KBM-7 (cell line): ENCODE data around the gene YPEL1.
"Not testable (repeated sequence)": the region's sequence is repeated elsewhere in the genome, so short reads cannot be mapped to it uniquely, and the experiment has no call there.

ENCODE experiments used
- DNase-seq: peaks from one replicate; pipeline ENCODE4 v3.0.0-alpha.2; 2015
- in situ Hi-C: fragments of 300-500 bp; cut with MboI; formaldehyde crosslinking; loops from 2 replicates; pipeline ENCODE4 v1.14.3; 2020; ENCODE audit warnings: low sequenced_read_pairs, low pct_unique_long_range_greater_than_20kb, mixed read lengths

The YPEL1 gene

GRCh38 chr22:21707677-21708076, 27.9 kb downstream of the YPEL1 start:
- in situ Hi-C loops, result no loop called here
- no peak for DNase-seq

GRCh38 chr22:21703684-21704316, 31.8 kb downstream of the YPEL1 start:
- in situ Hi-C loops, result no loop called here
- no peak for DNase-seq

GRCh38 chr22:21702700-21703683, 32.6 kb downstream of the YPEL1 start:
- in situ Hi-C loops, result no loop called here
- no peak for DNase-seq

- DNase-seq, result no peak
- in situ Hi-C loops, result no loop called here
Observed at GRCh38 chr22:21702094-21702493, 33.5 kb downstream of the YPEL1 start.

- DNase-seq, result no peak
- in situ Hi-C loops, result no loop called here
Observed at GRCh38 chr22:21701384-21701971, 34.1 kb downstream of the YPEL1 start.

GRCh38 chr22:21700822-21701221, 34.8 kb downstream of the YPEL1 start:
- no peak for DNase-seq
- in situ Hi-C loops, result no loop called here

GRCh38 chr22:21699643-21700042, 36.0 kb downstream of the YPEL1 start:
- no peak for DNase-seq
- in situ Hi-C loops, result no loop called here

- no peak for DNase-seq
- in situ Hi-C loops, result no loop called here
Observed at GRCh38 chr22:21698430-21699329, 36.9 kb downstream of the YPEL1 start.

- DNase-seq, result no peak
- in situ Hi-C loops, result no loop called here
Observed at GRCh38 chr22:21697880-21698279, 37.7 kb downstream of the YPEL1 start.

- in situ Hi-C loops, result no loop called here
- no peak for DNase-seq
Observed at GRCh38 chr22:21697021-21697771, 38.4 kb downstream of the YPEL1 start.

- in situ Hi-C loops, result no loop called here
- DNase-seq, result no peak
Observed at GRCh38 chr22:21696115-21696514, 39.5 kb downstream of the YPEL1 start.

- in situ Hi-C loops, result no loop called here
- DNase-seq, result no peak
Observed at GRCh38 chr22:21695430-21696085, 40.0 kb downstream of the YPEL1 start.

GRCh38 chr22:21694795-21695429, 40.7 kb downstream of the YPEL1 start:
- in situ Hi-C loops, result no loop called here
- DNase-seq, result no peak

GRCh38 chr22:21694394-21694793, 41.2 kb downstream of the YPEL1 start:
- in situ Hi-C loops, result no loop called here
- no peak for DNase-seq

- in situ Hi-C loops, result no loop called here
- no peak for DNase-seq
Observed at GRCh38 chr22:21693999-21694341, 41.6 kb downstream of the YPEL1 start.

- in situ Hi-C loops, result no loop called here
- no peak for DNase-seq
Observed at GRCh38 chr22:21693333-21693998, 42.1 kb downstream of the YPEL1 start.

- in situ Hi-C loops, DNase-seq: not testable (repeated sequence)
Observed at GRCh38 chr22:21692856-21693255, 42.7 kb downstream of the YPEL1 start.
